K562 (cell line): ENCODE results near the gene UBE2G2. TPM values are rescaled to one million over a fixed set of nuclear protein-coding genes. Genes with fewer than 3 reads are reported as not detected.

Source experiments
- ATAC-seq: fragments of 200-7000 bp; cut with Tn5 transposase; 3 replicates; pipeline ENCODE4 v1.9.1; 2020; ENCODE audit warnings: moderate library complexity
- BruUV-seq: library from RNA; stranded (reverse); fragments of 400-500 nt; replicated peaks from 2 replicates; lab custom pipeline; 2021; lab: Mats Ljungman, UMichigan
- CTCF ChIA-PET: fragments of 300-600 bp; formaldehyde crosslinking; extraction: SDS; loops from one replicate; lab custom pipeline; 2021; ENCODE audit warnings: low intra/inter-chr PET ratio; lab: Yijun Ruan, JAX
- POLR2A ChIA-PET: fragments of 300-600, 350-650 bp; sonication (Branson Sonifier 250); formaldehyde crosslinking; extraction: SDS; loops from one replicate; lab custom pipeline; 2021; ENCODE audit warnings: antibody characterized with exemption, inconsistent platforms; lab: Yijun Ruan, JAX
- DNase-seq, 4 experiments: peaks; one replicate each; pipeline versions ENCODE4 v3.0.0 to v3.0.0-alpha.2; 2011 to 2018; ENCODE audit warnings: low spot score in 3 of 4, mixed read lengths in 3 of 4; ENCODE audit errors: extremely low read depth in 1 of 4
- FAIRE-seq: peaks from 2 replicates; lab custom pipeline; 2011; peaks lifted over from hg19 to GRCh38; lab: Jason Lieb, UNC
- H2AFZ ChIP-seq: 2 replicates; pipeline ENCODE4 v1.6.0; 2011; ENCODE audit warnings: low read depth, low read length, control low read depth, inconsistent platforms
- H3K27ac ChIP-seq: fragments of 200-600 bp; 3 replicates; pipeline ENCODE4 v1.8.0; 2011; ENCODE audit warnings: low read depth, mild to moderate bottlenecking, control low read depth, inconsistent platforms, low read length, moderate library complexity, mixed read lengths; ENCODE audit errors: extremely low read depth
- H3K27me3 ChIP-seq, 2 experiments: fragments of 300-600 bp in 1 of 2; 2 replicates in 1 of 2; 3 replicates in 1 of 2; pipeline versions ENCODE4 v1.6.0 to v1.8.0; 2011; ENCODE audit warnings: inconsistent platforms in 2 of 2, low read length in 2 of 2, mild to moderate bottlenecking in 1 of 2, mixed read lengths in 1 of 2, moderate library complexity in 1 of 2; ENCODE audit not compliant: control insufficient read depth in 2 of 2, insufficient read depth in 2 of 2
- H3K36me3 ChIP-seq: fragments of 300-600 bp; 3 replicates; pipeline ENCODE4 v1.8.0; 2011; ENCODE audit warnings: mild to moderate bottlenecking, low read length, inconsistent platforms; ENCODE audit not compliant: control insufficient read depth, insufficient read depth
- H3K4me1 ChIP-seq, 2 experiments: fragments of 200-600 bp in 1 of 2; replicated peaks in 1 of 2; 2 replicates in 1 of 2; 3 replicates in 1 of 2; pipeline versions ENCODE4 v1.5.1 to v1.8.0; 2011; ENCODE audit warnings: inconsistent platforms in 2 of 2, low read length in 2 of 2, mild to moderate bottlenecking in 1 of 2, mixed read lengths in 1 of 2, moderate library complexity in 1 of 2; ENCODE audit not compliant: control insufficient read depth in 2 of 2, insufficient read depth in 2 of 2
- H3K4me2 ChIP-seq: 2 replicates; pipeline ENCODE4 v1.6.1; 2011; ENCODE audit warnings: low read length, control low read depth, inconsistent platforms, mixed read lengths; ENCODE audit not compliant: insufficient read depth
- H3K4me3 ChIP-seq: fragments of 200-600 bp; sonication (generic), shearing (Covaris generic); 2 replicates; pipeline ENCODE4 v1.5.1; 2016; ENCODE audit warnings: control low read depth, inconsistent platforms
- H3K79me2 ChIP-seq: fragments of 200-600 bp; 3 replicates; pipeline ENCODE4 v1.8.0; 2011; ENCODE audit warnings: low read length, inconsistent platforms; ENCODE audit not compliant: control insufficient read depth, insufficient read depth
- H3K9ac ChIP-seq, 2 experiments: 2 replicates each; pipeline versions ENCODE4 v1.6.0 to v1.6.1; 2011; ENCODE audit warnings: low read depth in 2 of 2, low read length in 2 of 2, control low read depth in 1 of 2, inconsistent platforms in 1 of 2, mild to moderate bottlenecking in 1 of 2, mixed read lengths in 1 of 2; ENCODE audit not compliant: insufficient read depth in 1 of 2
- H3K9me1 ChIP-seq: one replicate; pipeline ENCODE4 v1.6.0; 2011; ENCODE audit warnings: inconsistent platforms, mild to moderate bottlenecking, low read length, moderate library complexity; ENCODE audit not compliant: control insufficient read depth, insufficient read depth
- H3K9me3 ChIP-seq: replicated peaks from 2 replicates; pipeline ENCODE4 v1.5.1; 2011; ENCODE audit warnings: low read depth, low read length, inconsistent platforms; ENCODE audit not compliant: control insufficient read depth, insufficient read depth
- H4K20me1 ChIP-seq: replicated peaks from 2 replicates; pipeline ENCODE4 v1.6.1; 2011; ENCODE audit warnings: low read length, inconsistent platforms, mixed read lengths; ENCODE audit not compliant: control insufficient read depth, insufficient read depth
- CEBPG ChIP-seq, 3 experiments: fragments of 200-800 bp in 1 of 3; sonication (Bioruptor generic) in 1 of 3; sonication (generic) in 1 of 3; formaldehyde crosslinking in 1 of 3; IDR thresholded peaks in 2 of 3; conservative IDR thresholded peaks in 1 of 3; 2 replicates each; pipeline versions ENCODE4 v1.6.1 to v1.8.0; 2016 to 2022; ENCODE audit warnings: missing compliant biosample characterization in 2 of 3, missing genetic modification characterization in 2 of 3, mild to moderate bottlenecking in 1 of 3, missing genetic modification reagents in 1 of 3
- CREB1 ChIP-seq, 2 experiments: sonication (generic) in 1 of 2; formaldehyde crosslinking in 1 of 2; IDR thresholded peaks; 2 replicates each; pipeline versions ENCODE4 v1.6.1 to v1.8.0; 2012 to 2022; ENCODE audit warnings: inconsistent platforms in 1 of 2, mild to moderate bottlenecking in 1 of 2, missing genetic modification reagents in 1 of 2, moderate library complexity in 1 of 2
- DDX20 ChIP-seq: fragments of 450-650 bp; IDR thresholded peaks from 2 replicates; pipeline ENCODE4 v1.6.1; 2016; ENCODE audit warnings: missing genetic modification characterization, low read depth, mild to moderate bottlenecking, missing compliant biosample characterization, moderate library complexity
- HDGF ChIP-seq: fragments of 450-650 bp; IDR thresholded peaks from 2 replicates; pipeline ENCODE4 v1.6.1; 2016
- HMG20B ChIP-seq: fragments of 250-450 bp; sonication (Bioruptor Pico); IDR thresholded peaks from 2 replicates; pipeline ENCODE4 v1.5.0; 2021; ENCODE audit warnings: mild to moderate bottlenecking
- JUNB ChIP-seq: fragments of 450-650 bp; formaldehyde crosslinking; conservative IDR thresholded peaks from 2 replicates; pipeline ENCODE4 v1.4.0; 2020; ENCODE audit warnings: mild to moderate bottlenecking
- MYC ChIP-seq, 2 experiments: fragments of 250-450 bp in 1 of 2; sonication (Bioruptor Pico) in 1 of 2; IDR thresholded peaks; 2 replicates each; pipeline versions ENCODE4 v1.5.1 to v1.6.1; 2012 to 2021; ENCODE audit warnings: low read depth in 2 of 2, borderline replicate concordance in 1 of 2, improper control_type of control experiment in 1 of 2, low read length in 1 of 2, mild to moderate bottlenecking in 1 of 2, moderate library complexity in 1 of 2
- RCOR1 ChIP-seq, 2 experiments: IDR thresholded peaks; 2 replicates each; pipeline ENCODE4 v1.6.1; 2012; ENCODE audit warnings: low read depth in 2 of 2, low read length in 2 of 2, borderline replicate concordance in 1 of 2, improper control_type of control experiment in 1 of 2
- TBL1XR1 ChIP-seq, 2 experiments: IDR thresholded peaks; 2 replicates each; pipeline ENCODE4 v1.6.1; 2012; ENCODE audit warnings: improper control_type of control experiment in 2 of 2, low read length in 2 of 2, mild to moderate bottlenecking in 1 of 2
- ZNF133 ChIP-seq: fragments of 250-450 bp; sonication (Bioruptor Pico); IDR thresholded peaks from 2 replicates; pipeline ENCODE4 v1.4.0; 2020; ENCODE audit warnings: mild to moderate bottlenecking
- ZNF212 ChIP-seq: fragments of 450-650 bp; formaldehyde crosslinking; IDR thresholded peaks from 2 replicates; pipeline ENCODE4 v1.4.0; 2020; ENCODE audit warnings: mild to moderate bottlenecking
- ZNF3 ChIP-seq: fragments of 250-450 bp; sonication (Bioruptor Pico); IDR thresholded peaks from 2 replicates; pipeline ENCODE4 v1.5.0; 2021; ENCODE audit warnings: mild to moderate bottlenecking, moderate library complexity
- WGBS: fragments of 100-300 bp; shearing (Covaris generic); methylation state at CpG from one replicate; pipeline ENCODE4 v1.1.6; 2016; ENCODE audit warnings: low coverage, mixed read lengths; ENCODE audit not compliant: insufficient coverage; ENCODE audit errors: missing lambda C conversion rate; 5-methylcytosine and 5-hydroxymethylcytosine counted together
- in situ Hi-C: fragments of 300-500 bp; cut with MboI; formaldehyde crosslinking; loops from 4 replicates; pipeline ENCODE4 v1.15.0; 2018; ENCODE audit warnings: inconsistent platforms, mixed read lengths
- intact Hi-C: fragments of 100-400 bp; cut with micrococcal nuclease; formaldehyde crosslinking; loops from 2 replicates; pipeline ENCODE4 v1.14.2; 2022
- polyA plus RNA-seq, 8 experiments: library from polyadenylated mRNA; depleted of rRNA in 4 of 8; stranded (reverse) in 5 of 8; unstranded in 3 of 8; fragments of >200 nt; fragmentation: Nextera tagmentation in 2 of 8; fragmentation: Illumina TruSeq in 1 of 8; extraction: Ambion mirVana in 2 of 8; extraction: Trizol in 1 of 8; gene quantifications; 2 replicates each; pipeline versions ENCODE4 v1.2.1 to v1.2.3, GENCODE V29; 2011 to 2014; ENCODE audit warnings: inconsistent platforms in 1 of 8, missing spikeins in 1 of 8
- total RNA-seq, 7 experiments: library from RNA; depleted of rRNA in 6 of 7; stranded (reverse); fragments of >200 nt in 6 of 7; fragmentation: Illumina TruSeq in 2 of 7; extraction: Trizol in 2 of 7; gene quantifications; 2 replicates each; pipeline versions ENCODE4 v1.2.1 to v1.2.3, GENCODE V29; 2011 to 2021; ENCODE audit warnings: low replicate concordance in 1 of 7
- TF ChIP-seq, protein P1 (sequence below), 2 experiments: fragments of 450-650 bp in 1 of 2; sonication (generic) in 1 of 2; formaldehyde crosslinking in 1 of 2; IDR thresholded peaks in 1 of 2; conservative IDR thresholded peaks in 1 of 2; 2 replicates each; pipeline versions ENCODE4 v1.6.1 to v1.8.1; 2016 to 2023; ENCODE audit warnings: mild to moderate bottlenecking in 2 of 2, moderate library complexity in 2 of 2, inconsistent platforms in 1 of 2, missing genetic modification reagents in 1 of 2
- TF ChIP-seq, protein P2 (sequence below): IDR thresholded peaks from 2 replicates; pipeline ENCODE4 v1.6.1; 2016; ENCODE audit warnings: missing genetic modification characterization, missing compliant biosample characterization

UBE2G2 gene
- total and polyA plus RNA-seq, 9 of the 15 experiments (the other 6 are each of a cell fraction or from before 2014, with no cell fraction given) = 47.5 to 225 (median 140) TPM

DNA sequence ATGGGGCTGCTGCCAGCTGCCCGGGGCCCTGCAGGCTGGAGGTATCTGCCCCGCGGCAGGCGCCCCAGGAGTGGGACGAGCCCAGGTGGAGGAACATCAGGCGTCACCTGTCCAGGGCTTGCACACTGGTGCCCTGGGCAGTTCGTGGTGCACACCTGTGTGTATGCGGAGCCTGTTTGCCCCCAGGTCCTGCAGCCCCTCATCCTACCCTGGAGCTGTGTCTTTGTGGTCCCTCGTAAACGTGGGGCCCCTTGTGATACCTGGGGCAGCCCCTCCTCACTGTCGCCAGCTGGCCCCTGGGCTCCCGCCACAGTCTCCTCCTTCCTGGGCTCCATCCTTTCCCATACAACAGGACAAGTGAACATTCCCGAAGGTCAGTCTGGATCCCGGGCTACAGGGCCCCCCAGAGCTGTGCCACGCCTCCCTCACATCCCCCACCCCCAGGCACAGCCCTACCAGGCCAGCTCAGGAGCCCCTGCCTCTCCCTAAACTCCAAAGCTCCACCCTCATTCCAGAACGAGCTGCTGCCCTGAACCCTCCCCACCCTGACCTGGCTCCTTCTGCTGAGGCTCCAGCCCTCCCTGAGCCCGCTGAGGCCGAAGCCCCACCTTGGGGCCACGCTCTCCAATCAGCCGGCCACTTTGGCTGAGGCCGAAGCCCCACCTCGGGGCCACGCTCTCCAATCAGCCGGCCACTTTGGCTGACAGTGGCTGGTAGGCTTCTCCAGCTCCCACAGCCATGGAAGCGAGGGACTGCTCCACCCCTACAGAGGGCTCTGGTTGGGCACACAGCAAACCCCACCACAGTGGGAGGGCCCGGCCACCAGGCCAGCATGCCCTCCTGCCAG is 42.6 kb downstream of the UBE2G2 start (continued):
- TF ChIP-seq, protein P1, sequence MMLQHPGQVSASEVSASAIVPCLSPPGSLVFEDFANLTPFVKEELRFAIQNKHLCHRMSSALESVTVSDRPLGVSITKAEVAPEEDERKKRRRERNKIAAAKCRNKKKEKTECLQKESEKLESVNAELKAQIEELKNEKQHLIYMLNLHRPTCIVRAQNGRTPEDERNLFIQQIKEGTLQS (IDR thresholded peaks at IDR 0.05) = no peak
- TF ChIP-seq, protein P1 (CRISPR knock-in tag; conservative IDR thresholded peaks at IDR 0.05) = no peak
- no peak for TF ChIP-seq JUNB (CRISPR knock-in tag)
- TF ChIP-seq ZNF3 (CRISPR knock-in tag) = no peak
- TF ChIP-seq RCOR1 (IDR thresholded peaks at IDR 0.05; ENCODE audit: borderline replicate concordance in 1 of 2, low read depth in 2 of 2, low read length in 2 of 2) = no peak
- TF ChIP-seq HDGF = no peak
- no peak for TF ChIP-seq CREB1 (IDR thresholded peaks at IDR 0.05)
- no peak for TF ChIP-seq CREB1 (CRISPR knock-in tag; IDR thresholded peaks at IDR 0.05)
- no peak for TF ChIP-seq MYC (IDR thresholded peaks at IDR 0.05; ENCODE audit: low read depth, low read length)
- TF ChIP-seq MYC (CRISPR knock-in tag; IDR thresholded peaks at IDR 0.05; ENCODE audit: borderline replicate concordance, low read depth) = no peak

DNA sequence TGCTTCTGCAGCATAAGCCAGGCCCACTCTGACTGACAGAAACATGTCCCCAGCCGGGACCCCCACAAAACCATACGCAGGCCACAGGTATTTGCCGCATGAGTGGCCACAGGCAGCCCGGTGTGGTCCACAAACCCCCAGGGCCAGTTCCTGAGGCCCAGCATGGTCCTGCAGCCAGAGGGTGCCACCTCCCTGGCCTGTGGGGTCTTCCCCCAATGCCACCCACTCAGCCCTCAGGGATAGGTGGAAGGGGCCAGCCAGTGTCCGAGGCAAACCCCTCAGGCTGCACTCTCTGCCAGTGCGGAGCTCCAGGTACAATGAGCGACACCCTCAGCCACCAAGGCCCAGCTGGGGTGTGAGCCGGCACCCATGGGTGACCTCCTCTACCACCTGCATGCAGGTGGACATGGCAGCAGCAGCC is 43.5 kb downstream of the UBE2G2 start:
- POLR2A ChIA-PET = no interaction called here
- Histone ChIP-seq H3K36me3 (no peaks in the 10 kb centered on the region), H3K27me3 (peaks cover 7 to 26% of the 10 kb centered on the region in 2 experiments; a peak in 4 of 5 replicates), H3K4me3 (no peak overlapping the region), H3K27ac (no peak overlapping the region)
- 51% methylated on average over 8 of the region's 8 CpGs for WGBS
- intact Hi-C loops = no loop called here
- no TSS peak for BruUV-seq
- TF ChIP-seq CEBPG (CRISPR knock-in tag; IDR thresholded peaks at IDR 0.05) (no peak), CEBPG (tag; conservative IDR thresholded peaks at IDR 0.05 in 1 of 2, IDR thresholded peaks at IDR 0.05 in 1 of 2) (no peak), DDX20 (tag) (no peak), ZNF212 (CRISPR knock-in tag) (no peak), TBL1XR1 (IDR thresholded peaks at IDR 0.05; ENCODE audit: low read length in 2 of 2) (no peak), HMG20B (CRISPR knock-in tag) (no peak), ZNF133 (CRISPR knock-in tag) (no peak)
- TF ChIP-seq, protein P2, sequence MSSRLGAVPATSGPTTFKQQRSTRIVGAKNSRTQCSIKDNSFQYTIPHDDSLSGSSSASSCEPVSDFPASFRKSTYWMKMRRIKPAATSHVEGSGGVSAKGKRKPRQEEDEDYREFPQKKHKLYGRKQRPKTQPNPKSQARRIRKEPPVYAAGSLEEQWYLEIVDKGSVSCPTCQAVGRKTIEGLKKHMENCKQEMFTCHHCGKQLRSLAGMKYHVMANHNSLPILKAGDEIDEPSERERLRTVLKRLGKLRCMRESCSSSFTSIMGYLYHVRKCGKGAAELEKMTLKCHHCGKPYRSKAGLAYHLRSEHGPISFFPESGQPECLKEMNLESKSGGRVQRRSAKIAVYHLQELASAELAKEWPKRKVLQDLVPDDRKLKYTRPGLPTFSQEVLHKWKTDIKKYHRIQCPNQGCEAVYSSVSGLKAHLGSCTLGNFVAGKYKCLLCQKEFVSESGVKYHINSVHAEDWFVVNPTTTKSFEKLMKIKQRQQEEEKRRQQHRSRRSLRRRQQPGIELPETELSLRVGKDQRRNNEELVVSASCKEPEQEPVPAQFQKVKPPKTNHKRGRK = no peak
- TF ChIP-seq, all 486 proteins: peak for 0
- DNase-seq = no peak
- no peak overlapping the region for H3K4me2 ChIP-seq
- H3K9me1 ChIP-seq = no peaks in the 10 kb centered on the region
- CTCF ChIA-PET = no interaction called here
- H3K4me1 ChIP-seq = peaks cover 0 to 30% of the 10 kb centered on the region in 2 experiments; a peak in 2 of 5 replicates
- in situ Hi-C loops = no loop called here
- no peaks in the 10 kb centered on the region for H3K9me3 ChIP-seq
- no peak for FAIRE-seq
- 0 out of 2 replicates have a peak, but pooled peaks cover 8% of the 10 kb centered on the region for H4K20me1 ChIP-seq
- no peak overlapping the region for H2AFZ ChIP-seq
- no peak overlapping the region for H3K9ac ChIP-seq
- no peak for ATAC-seq
- no peaks in the 10 kb centered on the region for H3K79me2 ChIP-seq
